Choroid plexus epithelial cell (primary cell): Measurements from ENCODE around the gene BEX5.
"Not testable (repeated sequence)": the region's sequence is repeated elsewhere in the genome, so short reads cannot be mapped to it uniquely, and the experiment has no call there.

Source experiments
- DNase-seq: peaks from one replicate; pipeline ENCODE4 v3.0.0-alpha.2; 2010; ENCODE audit warnings: low read depth
- H3K4me3 ChIP-seq: 2 replicates; pipeline ENCODE4 v1.5.1; 2011; ENCODE audit warnings: low read depth, mild to moderate bottlenecking, control low read depth, low read length, moderate library complexity
- TF ChIP-seq, protein P1 (sequence below): conservative IDR thresholded peaks from 2 replicates; pipeline ENCODE4 v1.5.1; 2011; ENCODE audit warnings: low read depth, mild to moderate bottlenecking, control low read depth, inconsistent platforms, low read length, moderate library complexity

BEX5 gene

DNA sequence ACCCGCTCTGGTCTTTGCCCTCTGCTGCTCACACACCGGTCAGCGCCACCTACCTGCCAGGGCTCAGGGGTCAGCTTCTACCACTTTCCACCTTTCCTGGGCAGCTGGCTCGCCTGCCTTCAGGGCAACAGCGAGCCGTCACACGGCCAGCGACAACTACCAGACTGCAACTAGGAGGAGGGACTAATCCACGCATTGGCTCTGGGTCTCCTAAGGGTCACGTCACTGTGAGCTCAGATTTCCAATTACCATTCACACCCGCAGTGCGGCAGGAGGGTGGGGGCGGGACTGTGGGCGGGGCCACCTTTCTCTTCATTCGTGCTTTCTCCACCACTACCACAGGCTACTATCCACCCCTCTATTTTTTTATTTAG lies at the start of gene BEX5:
BEX5 (minus strand) TSS at position 172 of the 374 bp plus-strand sequence. CDS start 1,712 bp downstream, outside the sequence.
- peak; percentile 1 for DNase-seq
- no peak within 1 kb of the TSS for H3K4me3 ChIP-seq
- TF ChIP-seq, protein P1, sequence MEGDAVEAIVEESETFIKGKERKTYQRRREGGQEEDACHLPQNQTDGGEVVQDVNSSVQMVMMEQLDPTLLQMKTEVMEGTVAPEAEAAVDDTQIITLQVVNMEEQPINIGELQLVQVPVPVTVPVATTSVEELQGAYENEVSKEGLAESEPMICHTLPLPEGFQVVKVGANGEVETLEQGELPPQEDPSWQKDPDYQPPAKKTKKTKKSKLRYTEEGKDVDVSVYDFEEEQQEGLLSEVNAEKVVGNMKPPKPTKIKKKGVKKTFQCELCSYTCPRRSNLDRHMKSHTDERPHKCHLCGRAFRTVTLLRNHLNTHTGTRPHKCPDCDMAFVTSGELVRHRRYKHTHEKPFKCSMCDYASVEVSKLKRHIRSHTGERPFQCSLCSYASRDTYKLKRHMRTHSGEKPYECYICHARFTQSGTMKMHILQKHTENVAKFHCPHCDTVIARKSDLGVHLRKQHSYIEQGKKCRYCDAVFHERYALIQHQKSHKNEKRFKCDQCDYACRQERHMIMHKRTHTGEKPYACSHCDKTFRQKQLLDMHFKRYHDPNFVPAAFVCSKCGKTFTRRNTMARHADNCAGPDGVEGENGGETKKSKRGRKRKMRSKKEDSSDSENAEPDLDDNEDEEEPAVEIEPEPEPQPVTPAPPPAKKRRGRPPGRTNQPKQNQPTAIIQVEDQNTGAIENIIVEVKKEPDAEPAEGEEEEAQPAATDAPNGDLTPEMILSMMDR: no peak

DNA sequence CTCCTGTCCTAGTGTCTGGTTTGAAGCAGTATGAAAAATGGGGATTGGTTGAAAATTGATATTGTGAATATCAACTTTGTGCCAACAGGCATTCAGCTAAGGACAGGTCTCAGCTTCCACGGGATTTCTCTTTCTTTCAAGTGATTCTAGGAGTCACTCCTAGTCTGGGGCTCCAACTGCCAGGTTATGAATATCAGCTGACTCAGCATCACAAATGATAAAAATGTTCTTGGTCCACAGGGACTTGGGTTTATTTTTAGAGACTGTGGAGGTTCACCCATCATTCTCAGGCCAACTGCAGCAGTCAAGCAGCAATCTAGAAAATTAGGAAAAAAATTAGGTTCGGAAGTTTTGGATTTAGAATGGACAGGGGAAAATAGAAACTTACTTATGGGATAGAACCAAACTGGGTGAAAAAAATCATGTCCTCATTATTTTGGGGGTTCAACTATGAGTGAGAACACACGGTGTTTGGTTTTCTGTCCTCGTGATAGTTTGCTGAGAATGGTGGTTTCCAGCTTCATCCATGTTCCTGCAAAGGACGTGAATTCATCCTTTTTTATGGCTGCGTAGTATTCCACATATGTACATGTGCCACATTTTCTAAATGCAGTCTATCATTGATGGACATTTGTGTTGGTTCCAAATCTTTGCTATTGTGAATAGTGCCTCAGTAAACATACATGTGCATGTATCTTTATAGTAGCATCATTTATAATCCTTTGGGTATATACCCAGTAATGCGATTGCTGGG lies 30.4 kb upstream of the BEX5 start:
- H3K4me3 ChIP-seq: no peak overlapping the region
- TF ChIP-seq, protein P1: no peak
- DNase-seq: no peak

DNA sequence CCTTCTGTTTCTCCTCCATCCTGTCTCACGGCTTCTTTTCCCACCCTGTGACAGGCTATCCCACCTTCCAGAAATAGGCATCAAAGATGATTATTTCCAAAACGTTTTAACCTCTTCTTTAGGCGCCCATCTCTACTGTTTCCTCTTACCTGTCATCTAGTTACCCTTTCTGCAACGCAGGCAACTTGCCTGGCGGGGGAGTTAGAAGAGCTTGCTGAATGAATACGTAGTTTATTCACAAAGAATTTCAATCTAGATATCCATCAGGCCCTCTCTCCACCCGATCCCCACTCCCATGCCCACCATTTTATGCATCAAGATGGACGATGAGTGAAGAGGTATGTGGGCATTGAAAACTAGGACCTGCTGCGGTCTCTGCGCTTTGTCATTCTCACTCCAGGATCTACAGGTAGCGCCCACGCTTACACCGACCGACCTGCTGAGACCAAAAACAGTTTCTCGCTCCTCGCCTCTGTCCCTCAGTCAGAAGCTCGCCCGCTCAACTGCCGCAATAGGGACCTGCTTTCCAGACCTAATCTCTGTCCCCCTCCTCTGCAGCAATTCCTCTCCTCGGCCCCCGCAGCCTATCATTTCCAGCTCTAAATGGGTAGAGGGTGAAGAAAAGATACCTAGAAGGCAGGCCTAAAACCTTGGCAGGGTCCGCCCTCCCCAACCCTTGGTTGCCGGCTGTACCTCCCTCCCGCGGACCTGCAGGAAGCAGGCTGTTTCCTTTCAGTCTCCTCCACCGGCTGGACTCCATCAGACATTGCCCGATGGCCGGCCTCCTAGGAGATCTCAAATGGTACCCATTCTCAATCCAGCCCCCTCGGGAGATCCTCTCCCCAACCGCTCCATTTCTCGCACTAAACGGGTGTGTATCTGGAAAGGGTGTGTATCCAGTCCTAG lies 624 bp downstream of the BEX5 start:
- no peak overlapping the region for H3K4me3 ChIP-seq
- TF ChIP-seq, protein P1: no peak
- DNase-seq: no peak

DNA sequence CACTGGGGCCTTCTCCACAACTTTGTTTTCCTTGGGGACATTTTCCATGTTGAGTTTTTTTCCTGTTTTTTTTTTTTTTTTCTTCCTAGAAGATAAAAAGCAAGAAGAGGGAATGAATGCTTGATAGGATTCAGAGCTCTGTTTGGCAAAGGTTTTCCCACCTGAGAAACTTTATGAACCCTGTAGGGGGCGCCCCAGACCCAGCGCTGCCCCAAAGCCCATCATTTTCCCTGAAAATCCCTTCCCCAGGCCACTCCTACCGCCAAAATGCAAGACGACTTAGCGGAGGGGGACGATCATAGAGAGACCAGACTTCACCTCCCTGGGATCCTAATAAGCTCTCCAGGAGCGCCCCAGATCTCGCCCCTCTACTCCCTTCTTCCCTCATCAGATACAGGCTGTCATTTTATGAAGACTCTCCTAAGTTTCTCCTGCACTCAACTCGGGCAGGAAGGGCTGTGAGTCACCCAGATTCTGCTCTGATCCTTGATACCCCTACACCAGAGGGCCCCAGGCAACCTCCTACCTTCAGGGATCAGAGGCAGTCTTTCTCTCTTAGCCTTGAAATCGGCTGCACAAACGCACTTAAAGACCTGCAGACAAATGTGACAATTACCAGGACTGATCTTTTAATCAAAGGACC lies 1.4 kb downstream of the BEX5 start:
- TF ChIP-seq, protein P1: no peak
- DNase-seq: no peak
- no peak overlapping the region for H3K4me3 ChIP-seq

DNA sequence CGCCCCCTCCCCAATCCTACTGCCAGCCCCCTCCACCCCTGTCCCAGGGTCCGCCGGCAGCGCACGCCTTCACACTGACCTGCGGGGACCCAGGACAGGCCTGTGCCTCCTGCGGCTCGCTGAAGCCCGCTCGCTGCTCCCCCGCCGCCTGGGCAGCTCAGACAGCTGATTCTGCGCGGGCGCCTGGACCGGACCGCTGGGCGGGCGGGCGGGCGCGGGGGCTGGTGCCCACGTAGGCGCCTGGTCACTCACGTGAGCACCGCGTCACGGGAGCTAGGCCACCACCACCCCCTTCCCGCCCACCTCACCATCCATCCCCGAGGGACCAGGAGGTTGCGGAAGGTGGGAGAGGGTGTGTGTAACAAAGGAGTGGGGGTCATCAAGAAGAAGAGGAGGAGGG lies 13.5 kb downstream of the BEX5 start, which contains the start of gene TCEAL6:
TCEAL6 (minus strand) TSS at position 208 of the 400 bp plus-strand sequence.
- not testable (repeated sequence) for DNase-seq, H3K4me3 ChIP-seq

DNA sequence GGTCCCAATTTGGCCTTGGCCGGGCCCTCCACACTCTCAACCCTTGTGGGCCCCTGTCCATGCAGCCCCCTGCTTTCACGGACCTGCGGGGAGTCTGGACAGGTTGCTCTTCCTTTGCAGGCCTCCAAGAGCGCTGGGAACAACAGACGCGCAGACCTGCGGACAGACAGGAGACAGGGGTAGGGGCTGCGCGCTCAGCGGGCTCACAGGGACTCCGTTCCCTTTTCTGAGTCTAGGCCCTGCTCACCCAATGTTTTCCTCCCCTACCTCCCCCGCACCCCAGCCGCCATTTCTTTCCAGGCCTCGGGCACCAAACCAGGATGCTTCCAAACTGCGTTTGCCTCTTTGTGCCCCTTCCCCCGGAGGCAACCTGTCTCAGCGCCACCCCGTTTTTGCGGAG lies 14.1 kb downstream of the BEX5 start:
- H3K4me3 ChIP-seq: not testable (repeated sequence)

DNA sequence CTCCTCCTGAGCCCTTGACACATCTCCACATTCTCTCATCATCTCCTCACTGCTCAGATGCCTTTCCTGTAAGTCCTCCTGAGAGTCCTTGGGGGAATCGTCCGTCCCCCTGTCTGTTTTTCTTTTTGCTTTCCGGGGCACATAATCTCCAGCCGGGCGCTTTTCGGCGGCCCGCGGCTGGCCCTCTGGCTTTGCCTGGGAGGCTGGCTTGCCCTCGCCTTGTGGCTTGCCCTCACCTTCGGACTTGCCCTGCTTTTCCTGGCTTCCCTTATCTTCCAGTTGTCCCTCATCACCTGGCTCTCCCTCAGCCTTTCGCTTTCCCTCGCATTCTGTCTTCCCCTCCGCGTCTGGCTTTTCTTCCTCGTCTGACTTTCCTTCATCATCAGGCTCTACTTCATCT lies 14.9 kb downstream of the BEX5 start:
- H3K4me3 ChIP-seq, DNase-seq: not testable (repeated sequence)

More for the DNA sequence above, 14.1 kb downstream of the BEX5 start:
- DNase-seq: not testable (repeated sequence)

DNA sequence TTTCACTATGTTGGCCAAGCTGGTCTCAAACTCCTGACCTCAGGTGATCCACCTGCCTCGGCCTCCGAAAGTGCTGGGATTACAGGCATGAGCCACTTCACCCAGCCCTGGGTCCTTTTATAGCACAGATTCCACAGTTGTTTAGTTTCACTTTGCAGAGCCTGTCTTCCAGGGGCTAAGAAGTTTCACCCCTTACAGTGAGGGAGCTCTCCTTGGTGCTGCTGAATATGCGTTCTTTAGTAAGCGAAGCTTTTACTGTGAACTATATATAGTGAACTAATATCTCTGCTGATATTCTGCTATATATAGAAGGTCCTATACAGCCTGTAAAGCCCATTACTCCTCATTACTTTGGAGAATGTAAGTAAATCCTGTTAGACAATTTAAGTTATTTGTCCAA lies 17.7 kb downstream of the BEX5 start:
- DNase-seq: no peak
- TF ChIP-seq, protein P1: no peak
- no peak overlapping the region for H3K4me3 ChIP-seq
